WTC11 (cell line): ENCODE data around the gene NBAS. TPM values are rescaled to one million over a fixed set of nuclear protein-coding genes. Genes with fewer than 3 reads are reported as not detected.

ENCODE experiments used
- ATAC-seq: fragments of 200-7000 bp; cut with Tn5 transposase; 2 replicates; pipeline ENCODE4 v1.10.0; 2021; ENCODE audit warnings: mild to moderate bottlenecking, moderate library complexity
- CTCF ChIA-PET: fragments of 300-600 bp; sonication (Branson Sonifier 250); formaldehyde crosslinking; loops from one replicate; lab custom pipeline; 2021; ENCODE audit warnings: antibody characterized with exemption; lab: Charles Lee
- POLR2A ChIA-PET: fragments of 350-600 bp; sonication (Branson Sonifier 250); formaldehyde crosslinking; loops from one replicate; lab custom pipeline; 2021; ENCODE audit warnings: antibody characterized with exemption; lab: Charles Lee
- DNase-seq: peaks from one replicate; pipeline ENCODE4 v3.0.0; 2021; ENCODE audit warnings: low spot score
- H3K27ac Mint-ChIP-seq: 2 replicates; pipeline ENCODE4 v1.8.0; 2021; ENCODE audit warnings: mixed read lengths
- H3K27me3 Mint-ChIP-seq: 2 replicates; pipeline ENCODE4 v1.8.0; 2021; ENCODE audit warnings: low read depth, mild to moderate bottlenecking, moderate library complexity, mixed read lengths
- H3K36me3 Mint-ChIP-seq: 2 replicates; pipeline ENCODE4 v1.8.0; 2021; ENCODE audit warnings: mixed read lengths
- H3K4me1 Mint-ChIP-seq: 2 replicates; pipeline ENCODE4 v1.8.0; 2022; ENCODE audit warnings: mixed read lengths
- H3K4me3 Mint-ChIP-seq: 2 replicates; pipeline ENCODE4 v1.8.0; 2021; ENCODE audit warnings: mild to moderate bottlenecking, moderate library complexity, mixed read lengths
- H3K9me3 Mint-ChIP-seq: 2 replicates; pipeline ENCODE4 v1.8.0; 2021; ENCODE audit warnings: mixed read lengths
- ATF1 ChIP-seq: sonication (generic); formaldehyde crosslinking; IDR thresholded peaks from 2 replicates; pipeline ENCODE4 v1.8.1; 2023; ENCODE audit warnings: mild to moderate bottlenecking, moderate library complexity, missing genetic modification reagents
- ELF4 ChIP-seq: sonication (generic); formaldehyde crosslinking; IDR thresholded peaks from 2 replicates; pipeline ENCODE4 v1.8.1; 2022; ENCODE audit warnings: low read depth, mild to moderate bottlenecking, moderate library complexity, missing genetic modification reagents
- EMX1 ChIP-seq: fragments of 250-450 bp; sonication (Bioruptor Pico); IDR thresholded peaks from 2 replicates; pipeline ENCODE4 v1.8.0; 2021; ENCODE audit warnings: mild to moderate bottlenecking
- ESRRA ChIP-seq: sonication (generic); formaldehyde crosslinking; IDR thresholded peaks from 2 replicates; pipeline ENCODE4 v1.8.1; 2022; ENCODE audit warnings: mild to moderate bottlenecking, missing genetic modification reagents, borderline replicate concordance
- ETV6 ChIP-seq: sonication (generic); formaldehyde crosslinking; IDR thresholded peaks from 2 replicates; pipeline ENCODE4 v1.8.1; 2022; ENCODE audit warnings: mild to moderate bottlenecking, missing genetic modification reagents
- GABPB1 ChIP-seq: sonication (generic); formaldehyde crosslinking; IDR thresholded peaks from 2 replicates; pipeline ENCODE4 v1.8.1; 2023; ENCODE audit warnings: mild to moderate bottlenecking, missing genetic modification reagents
- GTF2I ChIP-seq: fragments of 250-450 bp; sonication (Bioruptor Pico); conservative IDR thresholded peaks from 2 replicates; pipeline ENCODE4 v1.4.0; 2021; ENCODE audit warnings: mild to moderate bottlenecking
- IRF2 ChIP-seq: sonication (generic); formaldehyde crosslinking; IDR thresholded peaks from 2 replicates; pipeline ENCODE4 v1.8.0; 2022; ENCODE audit warnings: low read depth, missing genetic modification reagents, borderline replicate concordance
- JAZF1 ChIP-seq: fragments of 250-450 bp; sonication (Bioruptor Pico); IDR thresholded peaks from 2 replicates; pipeline ENCODE4 v1.9.0; 2021; ENCODE audit warnings: moderate library complexity, mild to moderate bottlenecking, inconsistent platforms
- MXD4 ChIP-seq: fragments of 250-450 bp; sonication (Bioruptor Pico); IDR thresholded peaks from 2 replicates; pipeline ENCODE4 v1.8.0; 2021; ENCODE audit warnings: mild to moderate bottlenecking, moderate library complexity, borderline replicate concordance
- MYBL2 ChIP-seq: sonication (generic); formaldehyde crosslinking; IDR thresholded peaks from 2 replicates; pipeline ENCODE4 v1.8.1; 2023; ENCODE audit warnings: mild to moderate bottlenecking, moderate library complexity, missing genetic modification reagents
- NFE2L1 ChIP-seq: sonication (generic); formaldehyde crosslinking; IDR thresholded peaks from 2 replicates; pipeline ENCODE4 v1.8.1; 2023; ENCODE audit warnings: missing genetic modification reagents
- NFYB ChIP-seq: sonication (generic); formaldehyde crosslinking; conservative IDR thresholded peaks from 2 replicates; pipeline ENCODE4 v1.8.0; 2022; ENCODE audit warnings: low read depth, missing genetic modification reagents
- NR1H2 ChIP-seq: sonication (generic); formaldehyde crosslinking; IDR thresholded peaks from 2 replicates; pipeline ENCODE4 v1.9.0; 2021; ENCODE audit warnings: mild to moderate bottlenecking, moderate library complexity, missing genetic modification reagents
- RORB ChIP-seq: fragments of 250-450 bp; sonication (Bioruptor Pico); IDR thresholded peaks from 2 replicates; pipeline ENCODE4 v1.9.0; 2021; ENCODE audit warnings: mild to moderate bottlenecking
- SMAD3 ChIP-seq: sonication (generic); formaldehyde crosslinking; IDR thresholded peaks from 2 replicates; pipeline ENCODE4 v1.8.0; 2022; ENCODE audit warnings: missing genetic modification reagents, mild to moderate bottlenecking, borderline replicate concordance
- SOX15 ChIP-seq: fragments of 250-450 bp; sonication (Bioruptor Pico); IDR thresholded peaks from 2 replicates; pipeline ENCODE4 v1.9.0; 2021; ENCODE audit warnings: mild to moderate bottlenecking
- TCF7 ChIP-seq: sonication (generic); formaldehyde crosslinking; IDR thresholded peaks from 2 replicates; pipeline ENCODE4 v1.8.0; 2022; ENCODE audit warnings: mild to moderate bottlenecking, low read depth, missing genetic modification reagents, moderate library complexity
- TP53 ChIP-seq: sonication (generic); formaldehyde crosslinking; IDR thresholded peaks from 2 replicates; pipeline ENCODE4 v1.8.1; 2023; ENCODE audit warnings: mild to moderate bottlenecking, missing genetic modification reagents
- ZNF121 ChIP-seq: sonication (generic); formaldehyde crosslinking; IDR thresholded peaks from 2 replicates; pipeline ENCODE4 v1.8.0; 2023; ENCODE audit warnings: missing genetic modification reagents
- ZNF263 ChIP-seq: sonication (generic); formaldehyde crosslinking; IDR thresholded peaks from 2 replicates; pipeline ENCODE4 v1.8.1; 2022; ENCODE audit warnings: low read depth, mild to moderate bottlenecking, moderate library complexity, missing genetic modification reagents
- ZNF423 ChIP-seq: fragments of 250-450 bp; sonication (Bioruptor Pico); IDR thresholded peaks from 2 replicates; pipeline ENCODE4 v2.1.2; 2022; ENCODE audit warnings: mild to moderate bottlenecking, moderate library complexity
- total RNA-seq: library from RNA; stranded (reverse); gene quantifications from 3 replicates; pipeline ENCODE4 v1.2.3, GENCODE V29; 2021
- TF ChIP-seq, protein P1 (sequence below): fragments of 250-450 bp; sonication (Bioruptor Pico); IDR thresholded peaks from 2 replicates; pipeline ENCODE4 v1.8.0; 2021; ENCODE audit warnings: mild to moderate bottlenecking
- TF ChIP-seq, protein P2 (sequence below): sonication (generic); formaldehyde crosslinking; conservative IDR thresholded peaks from 2 replicates; pipeline ENCODE4 v1.8.1; 2023; ENCODE audit warnings: mild to moderate bottlenecking, low read depth, missing genetic modification reagents, moderate library complexity
- TF ChIP-seq, protein P3 (sequence below): sonication (generic); formaldehyde crosslinking; IDR thresholded peaks from 2 replicates; pipeline ENCODE4 v1.8.1; 2022; ENCODE audit warnings: low read depth, missing genetic modification reagents, borderline replicate concordance
- TF ChIP-seq, protein P4 (sequence below): sonication (generic); formaldehyde crosslinking; IDR thresholded peaks from 2 replicates; pipeline ENCODE4 v1.8.0; 2022; ENCODE audit warnings: mild to moderate bottlenecking, missing genetic modification reagents
- TF ChIP-seq, protein P5 (sequence below): sonication (generic); formaldehyde crosslinking; IDR thresholded peaks from 2 replicates; pipeline ENCODE4 v1.8.0; 2022; ENCODE audit warnings: mild to moderate bottlenecking, missing genetic modification reagents
- TF ChIP-seq, protein P6 (sequence below): sonication (generic); formaldehyde crosslinking; IDR thresholded peaks from 2 replicates; pipeline ENCODE4 v1.8.1; 2022; ENCODE audit warnings: mild to moderate bottlenecking, moderate library complexity, missing genetic modification reagents

Gene NBAS
- total RNA-seq, 1 experiment from 2014 or later, result 32.3 TPM

DNA sequence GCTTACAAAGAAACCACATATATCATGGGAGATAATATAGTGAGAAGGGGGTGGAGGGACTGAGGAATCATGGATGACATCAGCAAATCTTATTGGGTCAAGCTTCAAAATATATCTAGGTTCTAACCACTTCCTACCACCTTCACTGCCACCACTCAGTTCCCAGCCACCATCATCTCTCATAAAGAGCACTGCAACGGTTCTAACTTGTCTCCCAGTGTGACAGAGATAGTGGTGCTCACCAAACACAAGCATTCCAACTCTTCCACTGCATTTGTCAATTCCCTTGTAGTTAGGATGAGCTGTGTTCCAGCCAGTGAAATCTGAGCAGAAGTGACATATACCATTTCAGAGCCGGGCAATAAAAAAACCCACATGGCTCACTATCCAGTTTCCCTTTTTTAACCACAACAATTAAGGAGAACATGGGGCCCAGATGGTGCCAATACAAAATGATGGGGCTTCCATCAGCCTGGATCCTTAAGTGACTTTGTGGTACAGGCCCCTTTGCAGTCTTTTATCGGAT, 318.1 kb downstream of the NBAS start:
- no peaks in the 10 kb centered on the region for H3K36me3 Mint-ChIP-seq
- H3K27me3 Mint-ChIP-seq, result no peaks in the 10 kb centered on the region
- H3K27ac Mint-ChIP-seq, result no peak overlapping the region
- DNase-seq (no peak), ATAC-seq (no peak)
- CTCF ChIA-PET, result no interaction called here
- peaks cover 18% of the 10 kb centered on the region for H3K4me1 Mint-ChIP-seq
- no peak for TF ChIP-seq JAZF1 (CRISPR knock-in tag)
- no peak for TF ChIP-seq MYBL2 (CRISPR knock-in tag)
- TF ChIP-seq ZNF423 (CRISPR knock-in tag), result no peak
- no peak for TF ChIP-seq MXD4 (CRISPR knock-in tag)
- TF ChIP-seq NFE2L1 (CRISPR knock-in tag), result no peak
- TF ChIP-seq IRF2 (CRISPR knock-in tag), result no peak
- TF ChIP-seq SMAD3 (CRISPR knock-in tag), result no peak
- TF ChIP-seq ESRRA (CRISPR knock-in tag), result no peak
- no peak for TF ChIP-seq RORB (CRISPR knock-in tag)
- TF ChIP-seq, protein P1, sequence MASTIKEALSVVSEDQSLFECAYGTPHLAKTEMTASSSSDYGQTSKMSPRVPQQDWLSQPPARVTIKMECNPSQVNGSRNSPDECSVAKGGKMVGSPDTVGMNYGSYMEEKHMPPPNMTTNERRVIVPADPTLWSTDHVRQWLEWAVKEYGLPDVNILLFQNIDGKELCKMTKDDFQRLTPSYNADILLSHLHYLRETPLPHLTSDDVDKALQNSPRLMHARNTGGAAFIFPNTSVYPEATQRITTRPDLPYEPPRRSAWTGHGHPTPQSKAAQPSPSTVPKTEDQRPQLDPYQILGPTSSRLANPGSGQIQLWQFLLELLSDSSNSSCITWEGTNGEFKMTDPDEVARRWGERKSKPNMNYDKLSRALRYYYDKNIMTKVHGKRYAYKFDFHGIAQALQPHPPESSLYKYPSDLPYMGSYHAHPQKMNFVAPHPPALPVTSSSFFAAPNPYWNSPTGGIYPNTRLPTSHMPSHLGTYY (CRISPR knock-in tag), result no peak
- no peak for TF ChIP-seq GABPB1
- TF ChIP-seq, protein P2, sequence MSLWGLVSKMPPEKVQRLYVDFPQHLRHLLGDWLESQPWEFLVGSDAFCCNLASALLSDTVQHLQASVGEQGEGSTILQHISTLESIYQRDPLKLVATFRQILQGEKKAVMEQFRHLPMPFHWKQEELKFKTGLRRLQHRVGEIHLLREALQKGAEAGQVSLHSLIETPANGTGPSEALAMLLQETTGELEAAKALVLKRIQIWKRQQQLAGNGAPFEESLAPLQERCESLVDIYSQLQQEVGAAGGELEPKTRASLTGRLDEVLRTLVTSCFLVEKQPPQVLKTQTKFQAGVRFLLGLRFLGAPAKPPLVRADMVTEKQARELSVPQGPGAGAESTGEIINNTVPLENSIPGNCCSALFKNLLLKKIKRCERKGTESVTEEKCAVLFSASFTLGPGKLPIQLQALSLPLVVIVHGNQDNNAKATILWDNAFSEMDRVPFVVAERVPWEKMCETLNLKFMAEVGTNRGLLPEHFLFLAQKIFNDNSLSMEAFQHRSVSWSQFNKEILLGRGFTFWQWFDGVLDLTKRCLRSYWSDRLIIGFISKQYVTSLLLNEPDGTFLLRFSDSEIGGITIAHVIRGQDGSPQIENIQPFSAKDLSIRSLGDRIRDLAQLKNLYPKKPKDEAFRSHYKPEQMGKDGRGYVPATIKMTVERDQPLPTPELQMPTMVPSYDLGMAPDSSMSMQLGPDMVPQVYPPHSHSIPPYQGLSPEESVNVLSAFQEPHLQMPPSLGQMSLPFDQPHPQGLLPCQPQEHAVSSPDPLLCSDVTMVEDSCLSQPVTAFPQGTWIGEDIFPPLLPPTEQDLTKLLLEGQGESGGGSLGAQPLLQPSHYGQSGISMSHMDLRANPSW (CRISPR knock-in tag), result no peak
- no peak overlapping the region for H3K4me3 Mint-ChIP-seq
- POLR2A ChIA-PET, result no interaction called here
- no peaks in the 10 kb centered on the region for H3K9me3 Mint-ChIP-seq

DNA sequence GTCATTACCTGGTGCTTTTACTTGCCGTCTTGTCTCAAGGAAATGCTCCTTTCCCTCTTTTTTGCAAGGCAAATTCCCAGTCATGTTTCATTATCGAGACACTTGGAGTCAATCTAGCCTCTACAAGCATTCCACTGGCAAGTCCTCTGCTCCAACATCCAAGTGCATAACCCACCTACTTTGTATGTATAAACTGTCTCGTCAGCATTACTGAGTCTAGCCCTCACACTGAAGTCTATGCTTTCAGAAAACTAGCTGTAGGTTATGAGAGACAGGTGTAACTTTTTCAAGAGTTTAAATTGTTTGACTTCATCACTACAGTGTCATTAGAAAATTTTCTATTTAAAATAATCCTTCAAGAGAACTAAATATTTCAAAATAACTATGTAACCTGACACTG, 319.2 kb downstream of the NBAS start:
- Mint-ChIP-seq H3K4me1 (peaks cover 14% of the 10 kb centered on the region), H3K9me3 (no peaks in the 10 kb centered on the region), H3K36me3 (no peaks in the 10 kb centered on the region), H3K27me3 (no peaks in the 10 kb centered on the region), H3K4me3 (no peak overlapping the region), H3K27ac (peak overlapping the region; percentile 37; the same call in 1 of the 2 replicates)
- DNase-seq, result no peak
- CTCF ChIA-PET, result interaction anchor here (1.0 to 1.6 kb wide), 2 partner anchors 82 to 336 kb away, joined by 3 to 6 read pairs; no protein-coding TSS in a partner anchor
- POLR2A ChIA-PET, result no interaction called here
- no peak for ATAC-seq
- no peak for TF ChIP-seq TCF7 (CRISPR knock-in tag)
- no peak for TF ChIP-seq JAZF1 (CRISPR knock-in tag)
- TF ChIP-seq SOX15 (CRISPR knock-in tag), result no peak
- no peak for TF ChIP-seq MXD4 (CRISPR knock-in tag)
- no peak for TF ChIP-seq ESRRA (CRISPR knock-in tag)
- TF ChIP-seq GTF2I (CRISPR knock-in tag), result no peak
- TF ChIP-seq, protein P3, sequence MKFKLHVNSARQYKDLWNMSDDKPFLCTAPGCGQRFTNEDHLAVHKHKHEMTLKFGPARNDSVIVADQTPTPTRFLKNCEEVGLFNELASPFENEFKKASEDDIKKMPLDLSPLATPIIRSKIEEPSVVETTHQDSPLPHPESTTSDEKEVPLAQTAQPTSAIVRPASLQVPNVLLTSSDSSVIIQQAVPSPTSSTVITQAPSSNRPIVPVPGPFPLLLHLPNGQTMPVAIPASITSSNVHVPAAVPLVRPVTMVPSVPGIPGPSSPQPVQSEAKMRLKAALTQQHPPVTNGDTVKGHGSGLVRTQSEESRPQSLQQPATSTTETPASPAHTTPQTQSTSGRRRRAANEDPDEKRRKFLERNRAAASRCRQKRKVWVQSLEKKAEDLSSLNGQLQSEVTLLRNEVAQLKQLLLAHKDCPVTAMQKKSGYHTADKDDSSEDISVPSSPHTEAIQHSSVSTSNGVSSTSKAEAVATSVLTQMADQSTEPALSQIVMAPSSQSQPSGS, result no peak
- TF ChIP-seq ATF1 (CRISPR knock-in tag), result no peak
- no peak for TF ChIP-seq ZNF121 (CRISPR knock-in tag)
- TF ChIP-seq, protein P4, sequence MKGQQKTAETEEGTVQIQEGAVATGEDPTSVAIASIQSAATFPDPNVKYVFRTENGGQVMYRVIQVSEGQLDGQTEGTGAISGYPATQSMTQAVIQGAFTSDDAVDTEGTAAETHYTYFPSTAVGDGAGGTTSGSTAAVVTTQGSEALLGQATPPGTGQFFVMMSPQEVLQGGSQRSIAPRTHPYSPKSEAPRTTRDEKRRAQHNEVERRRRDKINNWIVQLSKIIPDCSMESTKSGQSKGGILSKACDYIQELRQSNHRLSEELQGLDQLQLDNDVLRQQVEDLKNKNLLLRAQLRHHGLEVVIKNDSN, result no peak
- no peak for TF ChIP-seq TP53 (CRISPR knock-in tag)
- TF ChIP-seq, protein P5, sequence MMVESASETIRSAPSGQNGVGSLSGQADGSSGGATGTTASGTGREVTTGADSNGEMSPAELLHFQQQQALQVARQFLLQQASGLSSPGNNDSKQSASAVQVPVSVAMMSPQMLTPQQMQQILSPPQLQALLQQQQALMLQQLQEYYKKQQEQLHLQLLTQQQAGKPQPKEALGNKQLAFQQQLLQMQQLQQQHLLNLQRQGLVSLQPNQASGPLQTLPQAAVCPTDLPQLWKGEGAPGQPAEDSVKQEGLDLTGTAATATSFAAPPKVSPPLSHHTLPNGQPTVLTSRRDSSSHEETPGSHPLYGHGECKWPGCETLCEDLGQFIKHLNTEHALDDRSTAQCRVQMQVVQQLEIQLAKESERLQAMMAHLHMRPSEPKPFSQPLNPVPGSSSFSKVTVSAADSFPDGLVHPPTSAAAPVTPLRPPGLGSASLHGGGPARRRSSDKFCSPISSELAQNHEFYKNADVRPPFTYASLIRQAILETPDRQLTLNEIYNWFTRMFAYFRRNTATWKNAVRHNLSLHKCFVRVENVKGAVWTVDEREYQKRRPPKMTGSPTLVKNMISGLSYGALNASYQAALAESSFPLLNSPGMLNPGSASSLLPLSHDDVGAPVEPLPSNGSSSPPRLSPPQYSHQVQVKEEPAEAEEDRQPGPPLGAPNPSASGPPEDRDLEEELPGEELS (CRISPR knock-in tag), result no peak
- no peak for TF ChIP-seq ETV6
- TF ChIP-seq ELF4 (CRISPR knock-in tag), result no peak
- TF ChIP-seq NFYB (CRISPR knock-in tag), result no peak
- no peak for TF ChIP-seq ZNF263
- TF ChIP-seq, protein P6, sequence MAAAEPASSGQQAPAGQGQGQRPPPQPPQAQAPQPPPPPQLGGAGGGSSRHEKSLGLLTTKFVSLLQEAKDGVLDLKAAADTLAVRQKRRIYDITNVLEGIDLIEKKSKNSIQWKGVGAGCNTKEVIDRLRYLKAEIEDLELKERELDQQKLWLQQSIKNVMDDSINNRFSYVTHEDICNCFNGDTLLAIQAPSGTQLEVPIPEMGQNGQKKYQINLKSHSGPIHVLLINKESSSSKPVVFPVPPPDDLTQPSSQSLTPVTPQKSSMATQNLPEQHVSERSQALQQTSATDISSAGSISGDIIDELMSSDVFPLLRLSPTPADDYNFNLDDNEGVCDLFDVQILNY (CRISPR knock-in tag), result no peak
- TF ChIP-seq EMX1 (CRISPR knock-in tag), result no peak
- no peak for TF ChIP-seq NR1H2 (CRISPR knock-in tag)
